ENCODE data around the gene CFDP1.

CFDP1 gene

GRCh38 chr16:75252946-75253911 is 180.1 kb downstream of the CFDP1 start:
- DNase-seq (ENCODE audit: low read depth in 2 of 3, low spot score in 1 of 3), result no peak

DNA sequence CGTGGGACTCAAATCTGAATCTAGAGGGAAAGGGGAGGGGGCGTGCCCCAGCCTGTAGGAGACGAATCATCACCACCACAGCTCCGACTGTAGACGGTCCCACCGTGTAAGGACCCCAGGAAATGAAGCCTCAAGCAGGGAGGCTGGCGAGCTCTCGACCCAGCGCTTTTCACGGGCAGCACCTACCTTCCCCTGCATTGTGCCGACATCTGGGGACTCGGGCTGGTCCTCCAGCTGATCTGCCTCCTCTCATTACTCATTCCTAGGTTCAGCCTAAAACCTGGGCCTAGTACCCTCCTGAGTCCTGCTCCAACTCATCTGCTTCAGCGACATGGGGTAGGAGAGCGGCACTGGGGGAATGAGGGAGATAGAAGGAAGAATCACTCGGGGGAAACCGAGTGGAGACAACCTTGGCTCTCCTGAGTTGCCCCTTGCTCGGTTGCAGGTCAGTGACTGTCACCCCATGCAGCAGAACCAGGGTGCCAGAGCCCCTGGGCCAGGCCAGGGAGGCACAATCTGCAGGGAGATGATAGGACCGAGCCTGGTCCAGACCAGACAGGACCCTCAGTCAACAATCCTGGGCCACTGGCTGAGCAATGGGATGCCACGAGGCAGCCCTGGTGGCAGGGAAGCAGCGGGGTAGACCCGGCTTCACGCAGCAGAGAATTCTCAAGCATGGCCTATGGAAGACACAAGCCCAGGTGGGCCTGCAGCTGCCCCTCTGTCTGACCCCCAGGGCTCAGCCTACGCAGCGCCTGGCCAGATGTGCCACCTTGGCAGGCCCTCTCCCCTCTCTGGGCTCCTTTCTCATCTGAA is 181.0 kb downstream of the CFDP1 start:
- DNase-seq (ENCODE audit: low read depth in 2 of 3, low spot score in 1 of 3), result no peak

DNA sequence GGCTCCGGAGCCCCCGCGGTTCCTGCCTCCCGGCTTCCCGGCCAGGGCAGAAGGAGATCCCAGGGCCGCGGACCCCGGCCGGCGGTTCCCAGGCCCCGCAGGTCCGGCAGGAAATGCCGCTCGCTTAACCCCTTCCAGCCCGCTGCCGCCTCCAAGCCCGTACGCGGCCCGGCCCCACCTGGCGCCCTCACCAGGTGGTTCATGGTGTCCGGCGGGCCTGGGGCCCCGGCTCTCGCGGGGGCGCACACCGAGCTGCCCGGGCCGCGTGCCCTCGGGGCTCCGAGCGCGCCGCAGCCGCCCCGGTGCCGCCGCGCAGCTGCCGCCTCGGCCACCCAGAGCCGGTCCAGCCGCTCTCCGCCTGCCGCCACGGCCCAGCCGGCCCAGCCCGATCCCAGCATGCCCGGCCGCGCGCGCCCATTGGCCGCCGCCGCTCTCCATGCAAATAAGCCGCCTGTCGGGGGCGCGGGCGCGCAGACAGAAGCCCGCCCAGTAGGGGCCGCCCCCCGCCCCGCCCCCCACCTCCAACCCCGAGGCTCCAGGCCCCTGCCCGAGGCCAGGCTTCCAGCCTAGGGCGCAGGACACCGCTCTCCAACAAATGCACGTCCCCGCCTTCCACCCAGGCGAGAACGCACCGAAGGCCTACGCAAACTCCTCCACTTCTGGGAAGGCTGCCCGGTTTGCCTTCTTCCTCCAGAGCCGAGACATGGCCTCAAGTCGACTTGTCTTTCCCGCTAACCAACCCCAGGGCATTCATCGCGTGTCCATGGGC is 181.8 kb downstream of the CFDP1 start, which contains the start of gene BCAR1:
BCAR1 (minus strand) TSS at position 345 of the 769 bp plus-strand sequence; CDS start at position 203, 142 bp downstream.
- no peak for DNase-seq (ENCODE audit: low read depth in 2 of 3, low spot score in 1 of 3)

DNA sequence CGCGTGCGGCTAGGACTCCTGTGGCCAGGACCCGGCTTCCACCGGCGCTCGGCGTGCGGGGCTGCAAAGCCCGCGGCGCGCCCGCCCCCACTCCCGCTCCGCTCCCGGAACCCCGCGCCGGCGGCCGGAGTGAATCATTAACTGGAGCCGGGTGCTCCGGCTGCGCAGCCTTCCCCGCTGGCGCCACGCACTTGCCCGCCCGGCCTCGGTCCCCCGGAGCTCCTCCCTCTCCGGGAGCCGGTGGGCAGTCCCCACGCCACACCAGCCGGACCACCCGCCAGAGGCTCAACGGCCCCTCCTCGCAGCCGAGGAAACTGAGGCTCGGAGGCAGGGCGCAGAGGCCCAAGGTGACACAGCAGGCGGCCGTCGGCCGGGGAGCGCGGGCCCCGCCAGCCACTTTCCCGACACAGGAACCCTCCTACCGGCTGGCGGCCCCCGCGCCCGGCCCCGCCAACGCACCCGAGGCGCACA is 182.5 kb downstream of the CFDP1 start:
- DNase-seq (ENCODE audit: low read depth in 2 of 3, low spot score in 1 of 3), result peak in 1 of 3 donors; percentile 11

DNA sequence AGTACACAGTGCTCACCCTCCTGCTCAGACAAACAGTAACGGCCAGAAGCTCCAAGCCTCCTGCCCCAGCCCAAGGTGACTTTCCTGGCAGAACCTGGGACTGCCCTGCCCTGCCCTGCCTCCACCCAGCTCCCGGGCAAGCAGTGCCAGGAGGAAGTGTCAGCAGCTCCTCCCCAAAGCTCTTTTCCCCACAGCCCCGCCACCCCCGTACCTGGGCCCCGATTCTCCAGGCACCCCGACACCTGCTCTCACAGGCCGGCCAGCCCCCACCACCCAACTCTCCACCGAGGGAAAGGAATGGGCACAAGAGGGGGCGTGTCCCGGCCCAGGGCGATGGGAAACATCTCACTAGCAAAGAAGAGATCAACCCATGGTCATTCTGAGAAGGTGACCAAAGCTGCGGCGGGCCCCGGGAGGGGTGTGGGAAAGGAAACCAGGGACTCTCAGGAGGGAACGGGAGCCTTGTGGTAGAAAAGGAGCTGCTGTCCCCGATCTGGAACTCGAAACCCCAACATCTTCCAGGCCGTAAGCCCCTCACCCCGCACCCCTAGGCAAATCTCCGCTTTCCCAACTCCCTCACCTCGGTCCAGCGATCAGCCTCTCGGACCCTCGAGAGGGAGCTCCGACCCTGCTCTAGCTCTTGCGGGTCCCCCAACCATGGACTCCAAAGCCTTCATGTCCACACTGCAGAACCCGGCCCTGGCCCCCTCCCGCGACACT is 183.1 kb downstream of the CFDP1 start:
- DNase-seq (ENCODE audit: low read depth in 2 of 3, low spot score in 1 of 3), result no peak

GRCh38 chr16:75249441-75249840 is 183.9 kb downstream of the CFDP1 start:
- no peak for DNase-seq (ENCODE audit: low read depth in 2 of 3, low spot score in 1 of 3)

GRCh38 chr16:75248536-75249380 is 184.5 kb downstream of the CFDP1 start:
- DNase-seq (ENCODE audit: low read depth in 2 of 3, low spot score in 1 of 3), result no peak

DNA sequence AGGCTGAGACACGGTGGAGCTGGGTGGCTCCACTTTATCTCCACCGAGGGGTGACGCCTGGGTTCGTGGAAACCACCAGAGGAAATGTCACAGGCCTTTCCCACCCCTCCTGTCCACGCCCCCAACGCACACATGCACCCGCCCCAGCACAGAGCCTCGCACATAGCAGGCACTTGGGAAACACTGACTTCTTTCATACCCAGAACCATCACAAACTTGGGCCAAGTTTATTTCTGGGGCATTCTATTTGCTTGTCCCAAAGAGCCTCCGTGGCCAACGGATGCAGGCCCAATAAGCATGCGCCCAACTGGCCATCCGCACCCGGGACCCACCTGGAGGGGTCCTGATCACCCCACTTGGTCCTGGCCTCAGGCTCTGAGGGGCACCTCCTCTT is 185.2 kb downstream of the CFDP1 start:
- no peak for DNase-seq (ENCODE audit: low read depth in 2 of 3, low spot score in 1 of 3)

DNA sequence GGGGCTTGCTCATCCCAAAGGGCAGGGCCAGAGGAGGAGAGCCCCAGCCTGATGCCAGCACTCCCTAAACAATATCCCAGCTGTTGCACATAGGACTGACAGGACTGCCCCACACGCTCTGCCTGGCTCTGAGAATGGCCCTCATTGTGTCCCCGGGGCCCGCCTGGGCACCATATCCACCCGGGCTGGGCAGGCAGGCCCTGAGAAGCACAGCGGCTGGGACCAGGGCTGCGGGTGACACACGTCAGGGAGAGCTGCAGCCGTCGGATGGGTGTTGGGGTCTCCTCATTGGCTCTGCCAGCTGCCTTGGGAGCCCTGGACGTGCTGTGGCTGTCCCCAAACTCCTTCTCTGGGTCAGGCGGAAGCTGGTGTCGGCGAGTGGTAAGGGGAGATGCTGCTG is 186.1 kb downstream of the CFDP1 start:
- no peak for DNase-seq (ENCODE audit: low read depth in 2 of 3, low spot score in 1 of 3)

- no peak for DNase-seq (ENCODE audit: low read depth in 2 of 3, low spot score in 1 of 3)
Observed at GRCh38 chr16:75246504-75247205, 186.6 kb downstream of the CFDP1 start.

GRCh38 chr16:75244844-75245758 is 188.2 kb downstream of the CFDP1 start:
- no peak for DNase-seq (ENCODE audit: low read depth in 2 of 3, low spot score in 1 of 3)

- DNase-seq (ENCODE audit: low read depth in 2 of 3, low spot score in 1 of 3), result no peak
Observed at GRCh38 chr16:75244225-75244809, 189.0 kb downstream of the CFDP1 start.

All from stimulated activated CD4-positive, alpha-beta T cell treated with anti-CD3 and anti-CD28 coated beads, Interleukin-12 subunit alpha, Interleukin-12 subunit beta, amount 100 ng/mL, for 48 hours (primary cell).